Stomach smooth muscle (tissue), 2 donors: ENCODE measurements around the gene SMARCA2.
A peak's percentile ranks its signal among the peaks of the same experiment; 100 is the strongest.

ENCODE experiments used
- H3K27ac ChIP-seq: one replicate; pipeline ENCODE4 v1.7.0; 2013; ENCODE audit warnings: mild to moderate bottlenecking, low read length, inconsistent platforms
- H3K27me3 ChIP-seq, 2 donors: one replicate each; pipeline ENCODE4 v1.7.0; 2013; ENCODE audit warnings: low read length in 2 of 2; ENCODE audit not compliant: insufficient read depth in 2 of 2, control insufficient read depth in 1 of 2
- H3K36me3 ChIP-seq, 2 donors: one replicate each; pipeline ENCODE4 v1.7.0; 2013; ENCODE audit warnings: low read length in 2 of 2; ENCODE audit not compliant: control insufficient read depth in 2 of 2, insufficient read depth in 2 of 2
- H3K4me1 ChIP-seq: one replicate; pipeline ENCODE4 v1.7.0; 2013; ENCODE audit warnings: low read length; ENCODE audit not compliant: control insufficient read depth, insufficient read depth
- H3K4me3 ChIP-seq, 2 donors: one replicate each; pipeline ENCODE4 v1.7.0; 2013; ENCODE audit warnings: low read length in 2 of 2
- H3K9ac ChIP-seq, 2 donors: one replicate each; pipeline ENCODE4 v1.7.0; 2013; ENCODE audit warnings: low read length in 2 of 2, mild to moderate bottlenecking in 1 of 2
- H3K9me3 ChIP-seq, 2 donors: one replicate each; pipeline ENCODE4 v1.7.0; 2013; ENCODE audit warnings: low read length in 2 of 2; ENCODE audit not compliant: control insufficient read depth in 2 of 2
- donor health status: healthy.
- donor health status: Pancreatic carcinoma.

The SMARCA2 gene

DNA sequence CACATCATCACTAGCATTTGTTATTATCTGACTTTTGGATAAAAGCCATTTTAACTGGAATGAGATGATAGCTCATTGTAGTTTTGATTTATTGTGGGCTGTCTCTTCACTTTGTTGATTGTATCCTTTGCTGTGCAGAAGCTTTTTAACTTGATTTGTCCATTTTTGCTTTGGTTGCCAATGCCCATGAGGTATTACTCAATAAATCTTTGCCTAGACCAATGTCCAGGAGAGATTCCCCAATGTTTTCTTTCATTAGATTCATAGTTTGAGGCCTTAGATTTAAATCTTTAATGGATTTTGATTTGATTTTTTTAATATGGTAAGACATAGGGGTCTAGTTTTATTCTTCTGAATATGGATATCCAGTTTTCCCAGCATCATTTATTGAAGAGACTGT is 28.8 kb upstream of the SMARCA2 start:
- Histone ChIP-seq H3K27ac (no peak overlapping the region), H3K4me3 (no peak overlapping the region), H3K9me3 (no peaks in the 10 kb centered on the region), H3K9ac (no peak overlapping the region), H3K36me3 (no peaks in the 10 kb centered on the region), H3K4me1 (no peaks in the 10 kb centered on the region), H3K27me3 (peaks cover 0 to 3% of the 10 kb centered on the region in 2 donors)

- no peaks in the 10 kb centered on the region for H3K9me3 ChIP-seq
- H3K27ac ChIP-seq = no peak overlapping the region
- H3K27me3 ChIP-seq = peaks cover 0 to 3% of the 10 kb centered on the region in 2 donors
- no peaks in the 10 kb centered on the region for H3K4me1 ChIP-seq
- H3K36me3 ChIP-seq = no peaks in the 10 kb centered on the region
- no peak overlapping the region for H3K9ac ChIP-seq
- no peak overlapping the region for H3K4me3 ChIP-seq
Observed at GRCh38 chr9:1989500-1989899, 25.6 kb upstream of the SMARCA2 start.

GRCh38 chr9:1994180-1994579 is 21.0 kb upstream of the SMARCA2 start:
- Histone ChIP-seq H3K9me3 (no peaks in the 10 kb centered on the region), H3K27ac (no peak overlapping the region), H3K36me3 (no peaks in the 10 kb centered on the region), H3K9ac (no peak overlapping the region), H3K4me1 (no peaks in the 10 kb centered on the region), H3K27me3 (peaks cover 0 to 3% of the 10 kb centered on the region in 2 donors), H3K4me3 (no peak overlapping the region)

GRCh38 chr9:1995084-1995483 is 20.1 kb upstream of the SMARCA2 start:
- Histone ChIP-seq H3K27ac (no peak overlapping the region), H3K27me3 (peaks cover 0 to 3% of the 10 kb centered on the region in 2 donors), H3K9ac (no peak overlapping the region), H3K4me3 (no peak overlapping the region), H3K4me1 (no peaks in the 10 kb centered on the region), H3K36me3 (no peaks in the 10 kb centered on the region), H3K9me3 (no peaks in the 10 kb centered on the region)

DNA sequence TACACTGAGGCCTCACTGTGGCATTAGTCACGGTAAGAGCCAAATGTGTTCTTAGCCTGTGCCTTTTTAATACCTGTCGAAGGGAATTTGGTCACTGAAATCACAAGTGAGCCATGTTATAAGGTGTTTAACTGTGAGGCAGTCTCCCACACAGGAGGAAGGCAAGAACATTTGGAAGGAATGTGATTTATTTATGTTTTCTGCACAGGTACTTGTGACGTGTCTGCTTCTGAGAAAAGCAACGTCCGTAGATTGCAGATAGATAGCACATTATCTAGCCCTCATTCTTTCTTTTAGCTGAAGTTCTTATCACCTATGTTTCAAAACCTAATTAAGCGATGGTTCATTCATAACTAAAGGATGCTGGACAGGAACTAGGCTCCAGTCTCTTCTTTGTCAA is 19.0 kb upstream of the SMARCA2 start:
- Histone ChIP-seq H3K27me3 (no peaks in the 10 kb centered on the region), H3K4me3 (no peak overlapping the region), H3K27ac (no peak overlapping the region), H3K36me3 (no peaks in the 10 kb centered on the region), H3K9me3 (no peaks in the 10 kb centered on the region), H3K4me1 (no peaks in the 10 kb centered on the region), H3K9ac (no peak overlapping the region)

DNA sequence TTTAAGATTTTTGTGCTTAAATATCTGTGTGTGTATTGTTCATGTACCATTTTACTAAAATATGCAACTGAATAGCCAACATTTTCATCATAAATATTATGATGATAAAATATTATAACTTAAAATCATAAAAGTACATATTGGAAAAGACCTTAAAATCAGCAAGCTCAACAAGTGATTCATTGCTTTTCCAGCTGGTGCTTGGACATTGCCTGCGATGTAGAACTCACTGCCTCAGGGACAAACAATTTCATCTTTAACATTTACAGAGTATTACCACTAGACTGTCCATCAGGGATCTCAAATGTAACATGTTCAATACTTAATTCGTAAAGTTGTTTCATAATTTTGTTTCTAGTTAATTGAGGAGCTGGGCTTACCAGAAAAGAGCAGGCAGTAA is 17.5 kb upstream of the SMARCA2 start:
- no peak overlapping the region for H3K4me3 ChIP-seq
- no peak overlapping the region for H3K27ac ChIP-seq
- H3K9ac ChIP-seq = no peak overlapping the region
- no peaks in the 10 kb centered on the region for H3K4me1 ChIP-seq
- no peaks in the 10 kb centered on the region for H3K36me3 ChIP-seq
- H3K9me3 ChIP-seq = no peaks in the 10 kb centered on the region
- H3K27me3 ChIP-seq = no peaks in the 10 kb centered on the region

DNA sequence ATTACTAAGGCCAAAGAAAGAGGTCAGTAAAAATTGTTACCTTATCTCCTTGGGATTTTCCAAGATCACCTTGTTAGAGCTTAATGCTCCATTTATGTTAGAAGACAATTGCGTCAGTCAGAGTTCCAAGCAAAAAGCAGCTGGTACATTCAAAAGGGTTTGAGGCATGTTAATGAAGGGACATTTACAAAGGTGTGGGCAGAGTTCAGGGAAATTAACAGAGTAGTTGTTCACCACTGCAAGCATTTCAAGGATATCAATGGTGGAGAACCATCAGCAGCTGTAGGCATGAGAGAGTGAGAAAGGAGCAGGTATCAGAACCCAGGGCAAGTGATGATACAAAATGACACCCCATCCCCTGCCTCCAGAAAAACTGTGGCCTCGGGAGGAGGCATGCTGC is 17.0 kb upstream of the SMARCA2 start:
- Histone ChIP-seq H3K9me3 (no peaks in the 10 kb centered on the region), H3K27ac (no peak overlapping the region), H3K9ac (no peak overlapping the region), H3K27me3 (no peaks in the 10 kb centered on the region), H3K36me3 (no peaks in the 10 kb centered on the region), H3K4me3 (no peak overlapping the region), H3K4me1 (no peaks in the 10 kb centered on the region)

- H3K9me3 ChIP-seq = no peaks in the 10 kb centered on the region
- H3K4me1 ChIP-seq = no peaks in the 10 kb centered on the region
- no peak overlapping the region for H3K27ac ChIP-seq
- no peaks in the 10 kb centered on the region for H3K36me3 ChIP-seq
- H3K9ac ChIP-seq = no peak overlapping the region
- H3K4me3 ChIP-seq = no peak overlapping the region
- H3K27me3 ChIP-seq = peaks cover 0 to 2% of the 10 kb centered on the region in 2 donors
Observed at GRCh38 chr9:2000314-2000713, 14.8 kb upstream of the SMARCA2 start.

GRCh38 chr9:2008372-2008771 is 6.8 kb upstream of the SMARCA2 start:
- H3K4me1 ChIP-seq = no peaks in the 10 kb centered on the region
- no peak overlapping the region for H3K27ac ChIP-seq
- no peak overlapping the region for H3K9ac ChIP-seq
- peaks cover 0 to 6% of the 10 kb centered on the region in 2 donors for H3K27me3 ChIP-seq
- H3K9me3 ChIP-seq = no peaks in the 10 kb centered on the region
- H3K36me3 ChIP-seq = no peaks in the 10 kb centered on the region
- no peak overlapping the region for H3K4me3 ChIP-seq

- H3K27me3 ChIP-seq = no peaks in the 10 kb centered on the region
Observed at GRCh38 chr9:2012347-2012746, 2.8 kb upstream of the SMARCA2 start.

DNA sequence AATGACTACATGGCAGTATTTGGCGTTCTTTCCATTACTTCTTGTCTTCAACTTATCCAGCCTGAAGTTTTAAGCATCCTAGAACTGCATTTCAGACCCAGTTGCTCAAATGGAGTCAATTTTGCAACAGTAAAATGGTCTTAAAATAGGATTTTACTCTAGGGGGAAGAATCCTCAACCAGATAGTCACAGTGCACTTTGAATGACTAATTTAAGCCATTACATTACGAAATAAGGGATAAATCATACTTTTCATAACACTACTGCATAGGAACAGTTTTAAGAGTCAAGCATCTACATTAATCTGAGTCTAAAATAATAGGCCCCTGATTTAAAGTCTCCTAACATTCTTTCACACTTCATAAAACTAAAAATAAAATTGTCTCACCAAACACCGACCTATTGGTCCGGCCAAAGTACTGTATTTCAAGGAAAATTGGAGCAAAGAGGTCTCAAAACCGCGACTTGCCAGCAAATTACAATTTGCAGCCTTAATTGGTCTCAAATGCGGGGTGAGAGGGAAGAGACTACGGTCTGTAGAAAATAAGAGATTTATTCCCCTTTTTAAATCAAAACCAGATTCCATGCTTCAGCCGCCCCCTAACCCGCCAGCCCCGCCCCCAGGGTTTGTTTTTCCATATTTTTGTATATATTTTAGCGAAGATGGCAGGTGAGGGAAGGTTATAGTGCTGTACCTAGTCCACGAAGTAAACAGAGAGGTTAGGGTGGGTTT is 1.2 kb upstream of the SMARCA2 start:
- Histone ChIP-seq H3K9ac (peak overlapping the region; percentile 80 to 82), H3K4me1 (peaks cover 8% of the 10 kb centered on the region), H3K9me3 (no peaks in the 10 kb centered on the region), H3K36me3 (no peaks in the 10 kb centered on the region), H3K27me3 (no peaks in the 10 kb centered on the region), H3K4me3 (peak overlapping the region; percentile 85 to 91), H3K27ac (peak overlapping the region; percentile 80)

More at GRCh38 chr9:2012347-2012746, 2.8 kb upstream of the SMARCA2 start:
- Histone ChIP-seq H3K36me3 (no peaks in the 10 kb centered on the region), H3K4me1 (no peaks in the 10 kb centered on the region), H3K27ac (no peak overlapping the region), H3K4me3 (no peak overlapping the region), H3K9ac (no peak overlapping the region), H3K9me3 (no peaks in the 10 kb centered on the region)
